22Rv1 (cell line): ENCODE results near the gene VIL1.
A peak's percentile ranks its signal among the peaks of the same experiment; 100 is the strongest.

Experiments
- H3K27ac ChIP-seq: fragments of 450-650 bp; 2 replicates; pipeline ENCODE4 v1.5.1; 2017
- CTCF ChIP-seq: fragments of 450-650 bp; IDR thresholded peaks from 2 replicates; pipeline ENCODE4 v1.5.1; 2017; ENCODE audit warnings: mild to moderate bottlenecking
- ZFX ChIP-seq: fragments of 450-650 bp; IDR thresholded peaks from 2 replicates; pipeline ENCODE4 v1.6.1; 2017; ENCODE audit warnings: antibody characterized with exemption, borderline replicate concordance

VIL1 gene

GRCh38 chr2:218395090-218395444, 23.9 kb upstream of the VIL1 start:
- TF ChIP-seq CTCF (no peak), ZFX (no peak)
- peak overlapping the region; percentile 100 for H3K27ac ChIP-seq

GRCh38 chr2:218395456-218395825, 23.5 kb upstream of the VIL1 start:
- TF ChIP-seq ZFX (no peak), CTCF (no peak)
- H3K27ac ChIP-seq: peak overlapping the region; percentile 100

GRCh38 chr2:218395826-218396687, 22.9 kb upstream of the VIL1 start:
- peak overlapping the region; percentile 100 for H3K27ac ChIP-seq
- TF ChIP-seq CTCF (peak; percentile 93), ZFX (no peak)

- TF ChIP-seq ZFX: no peak
- TF ChIP-seq CTCF: no peak
- peak overlapping the region; percentile 100 for H3K27ac ChIP-seq
Observed at GRCh38 chr2:218396688-218397462, 22.0 kb upstream of the VIL1 start.

- peak overlapping the region; percentile 100 for H3K27ac ChIP-seq
- no peak for TF ChIP-seq CTCF
- no peak for TF ChIP-seq ZFX
Observed at GRCh38 chr2:218397463-218397819, 21.5 kb upstream of the VIL1 start.

GRCh38 chr2:218397820-218398436, 21.0 kb upstream of the VIL1 start:
- peak overlapping the region; percentile 100 for H3K27ac ChIP-seq
- no peak for TF ChIP-seq ZFX
- TF ChIP-seq CTCF: no peak
